GM18868 (cell line): ENCODE data around the gene PBX1.

ENCODE experiments used
- ATAC-seq: cut with Tn5 transposase; IDR thresholded peaks from one replicate; pipeline ENCODE4 v1.9.1; 2021; ENCODE audit warnings: mild to moderate bottlenecking, moderate library complexity; ENCODE audit not compliant: unreplicated experiment

Gene PBX1

DNA sequence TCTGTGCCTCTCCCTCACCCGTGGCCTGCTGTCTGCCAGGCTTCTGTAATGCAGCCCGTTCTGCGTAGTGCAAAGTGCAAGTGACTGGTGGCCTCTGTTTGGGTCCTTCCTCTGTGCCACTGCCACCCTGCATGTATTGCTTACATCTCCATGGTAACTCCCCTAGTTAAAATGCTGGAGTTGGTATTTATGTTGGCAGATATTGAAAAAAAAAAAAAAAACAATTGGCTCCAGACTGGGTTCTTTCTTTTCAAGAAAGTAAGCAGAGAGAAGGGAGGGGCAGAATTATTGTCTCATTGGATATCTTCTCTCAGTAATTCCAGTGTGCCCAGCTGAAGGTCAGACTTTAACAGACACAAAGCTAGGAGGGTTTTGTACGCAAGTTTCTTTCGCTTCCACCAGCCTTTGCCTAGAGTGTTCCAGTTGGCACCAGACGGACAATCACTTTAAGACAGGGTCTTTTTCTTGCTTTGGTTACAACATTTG is 242.3 kb downstream of the PBX1 start:
- ATAC-seq: no peak

DNA sequence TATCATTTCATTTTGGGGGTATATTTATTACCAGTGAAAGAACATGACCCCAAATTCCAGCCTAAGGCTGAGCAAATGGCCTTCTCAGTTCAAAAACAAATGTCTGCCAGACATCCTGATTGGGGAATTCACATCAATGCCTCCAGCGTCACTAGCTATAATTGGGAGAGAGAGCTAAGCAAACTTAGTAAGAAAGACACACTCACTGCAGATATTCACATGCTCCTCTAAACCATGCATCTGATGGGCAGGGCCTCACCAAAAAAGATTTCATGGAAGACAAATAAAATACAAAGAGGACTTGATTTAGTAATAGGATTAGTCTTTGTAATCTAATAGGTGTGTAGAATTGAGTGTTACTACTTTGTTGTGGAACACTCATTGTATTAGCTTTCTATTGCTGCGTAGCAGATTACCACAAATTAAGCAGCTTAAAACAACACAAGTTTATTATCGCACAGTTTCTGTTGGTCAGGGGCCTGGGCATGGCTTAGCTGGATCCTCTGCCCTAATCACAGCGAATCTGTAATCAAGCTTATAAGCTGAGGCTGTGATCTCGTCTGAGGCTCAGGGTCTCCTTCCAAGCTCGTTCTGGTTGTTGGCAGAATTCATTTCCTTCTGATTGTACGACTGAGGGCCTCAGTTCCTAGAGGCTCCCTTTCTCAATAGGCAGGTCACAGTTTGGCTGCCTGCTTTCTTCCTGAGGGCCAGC is 243.0 kb downstream of the PBX1 start:
- ATAC-seq: no peak

GRCh38 chr1:164802529-164803282 is 243.7 kb downstream of the PBX1 start:
- no peak for ATAC-seq

DNA sequence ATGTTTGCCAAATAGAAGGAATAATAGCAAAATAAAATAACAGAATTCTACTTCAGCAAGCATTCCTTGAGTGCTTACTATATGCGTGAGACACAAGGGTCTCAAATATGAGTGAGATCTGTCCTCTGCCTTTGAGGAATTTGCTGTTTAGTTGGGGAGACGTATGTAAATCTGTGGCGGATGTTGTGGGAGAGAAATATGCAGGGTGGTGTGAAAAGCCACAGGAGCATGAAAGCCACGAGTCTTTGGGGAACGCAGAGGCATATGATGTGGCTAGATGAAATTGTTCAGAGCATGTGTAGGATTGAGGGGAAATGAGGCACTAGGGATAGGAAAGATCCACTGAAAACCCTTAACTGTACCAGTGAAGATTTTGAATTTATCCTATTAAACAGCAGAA is 244.4 kb downstream of the PBX1 start:
- ATAC-seq: no peak

GRCh38 chr1:164804366-164804765 is 245.4 kb downstream of the PBX1 start:
- ATAC-seq: no peak

- ATAC-seq: no peak
These were observed 246.4 kb downstream of the PBX1 start for GRCh38 chr1:164805399-164805798.

GRCh38 chr1:164806531-164806930 is 247.5 kb downstream of the PBX1 start:
- ATAC-seq: no peak

- no peak for ATAC-seq
These were observed 254.8 kb downstream of the PBX1 start for GRCh38 chr1:164813776-164814175.

GRCh38 chr1:164821648-164822047 is 262.7 kb downstream of the PBX1 start:
- no peak for ATAC-seq

DNA sequence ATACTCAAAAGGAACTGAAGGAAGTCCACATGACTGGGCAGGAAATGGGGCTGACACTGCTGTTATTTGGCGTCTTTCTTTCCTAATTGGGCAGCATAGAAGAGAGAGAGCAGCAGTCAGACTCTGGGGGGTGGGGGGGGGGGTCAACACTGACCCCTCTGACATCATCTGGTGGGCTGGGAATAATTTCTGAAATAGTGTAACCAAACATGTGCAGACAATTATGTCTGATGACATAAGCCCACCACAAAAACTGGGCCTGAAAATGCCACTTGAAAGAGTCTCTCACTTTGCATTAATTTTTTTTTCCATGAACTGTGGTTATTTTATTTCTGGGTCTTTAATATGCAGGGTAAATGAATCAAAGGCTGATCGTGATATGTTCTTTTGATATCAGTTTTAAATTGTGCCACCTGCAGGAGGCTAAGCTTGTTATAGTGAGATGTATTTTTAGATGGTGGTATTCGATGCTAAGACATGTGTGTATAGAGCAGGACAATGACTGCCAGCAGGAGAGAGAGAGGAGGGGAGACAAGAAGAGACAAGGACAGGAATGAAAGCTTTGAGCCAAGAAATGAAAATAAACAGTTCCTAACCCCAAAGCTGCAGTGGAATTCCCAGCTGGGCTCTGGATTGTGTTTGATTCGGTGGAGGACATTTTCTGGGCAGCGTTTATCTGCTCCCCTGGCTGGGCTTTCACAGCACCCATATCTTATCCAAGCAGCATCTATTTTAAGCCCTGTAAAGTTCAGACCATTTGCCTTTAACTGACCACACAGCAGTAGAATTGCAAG is 264.7 kb downstream of the PBX1 start:
- ATAC-seq: no peak

DNA sequence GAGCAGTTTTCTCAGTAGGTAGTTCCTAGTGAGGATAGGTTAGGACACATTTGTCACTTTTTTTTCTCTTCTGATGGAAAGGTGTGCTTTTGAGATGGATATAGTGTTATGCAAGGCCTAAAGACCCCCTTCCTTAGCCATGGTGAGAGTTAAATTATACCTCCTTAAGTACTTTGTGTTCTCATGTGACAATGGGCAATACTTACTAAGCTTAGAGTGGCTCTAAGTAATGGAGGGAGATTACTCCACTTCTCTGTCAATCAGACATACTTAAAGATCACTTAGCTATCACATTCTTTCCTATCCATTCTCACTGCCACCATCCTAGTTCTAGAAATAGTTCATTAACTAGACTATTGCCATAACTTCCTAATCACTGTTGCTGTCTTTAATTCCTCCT is 265.6 kb downstream of the PBX1 start:
- ATAC-seq: no peak

GRCh38 chr1:164830628-164831027 is 271.6 kb downstream of the PBX1 start:
- ATAC-seq: no peak

GRCh38 chr1:164834641-164835040 is 275.7 kb downstream of the PBX1 start:
- ATAC-seq: no peak

DNA sequence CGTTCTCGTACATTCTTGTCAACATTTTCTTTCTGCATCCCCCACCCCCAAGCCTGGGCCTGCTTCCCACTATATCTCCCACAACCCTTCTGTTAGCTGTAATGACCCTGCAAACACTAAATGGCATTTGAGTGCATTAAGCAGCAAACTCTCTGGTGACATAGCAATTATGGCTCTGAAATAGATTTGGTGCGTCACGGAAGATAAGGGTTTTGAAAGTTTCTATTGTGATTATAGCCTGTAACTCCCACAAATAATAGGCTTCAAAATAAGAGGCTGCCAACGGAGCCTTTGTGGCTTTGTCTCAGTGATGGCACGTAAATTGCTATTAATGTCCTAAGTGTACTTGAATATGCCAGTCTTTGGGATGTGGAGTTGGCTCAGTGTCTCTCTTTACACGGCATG is 277.6 kb downstream of the PBX1 start:
- ATAC-seq: no peak

DNA sequence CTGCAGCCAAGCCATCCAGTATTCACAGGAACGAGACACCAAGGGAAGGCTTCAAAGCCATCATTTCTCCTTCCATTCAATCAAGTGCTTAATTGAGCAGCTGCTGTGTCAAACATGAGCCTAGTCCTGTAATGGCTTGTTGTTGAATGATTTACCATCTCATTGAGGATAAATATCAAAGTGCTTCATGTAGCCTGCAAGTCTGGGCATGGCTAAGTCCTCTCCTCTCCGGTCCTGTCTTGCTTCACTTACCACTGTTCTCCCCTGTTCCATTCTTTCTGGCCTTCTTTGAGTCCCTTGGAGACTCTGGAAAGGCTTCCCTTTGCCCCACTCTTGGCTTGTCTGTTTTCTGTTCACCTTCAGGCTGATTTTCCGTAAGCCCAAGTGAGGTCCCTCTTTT is 279.8 kb downstream of the PBX1 start:
- no peak for ATAC-seq

- no peak for ATAC-seq
These were observed 282.0 kb downstream of the PBX1 start for GRCh38 chr1:164840936-164841335.

DNA sequence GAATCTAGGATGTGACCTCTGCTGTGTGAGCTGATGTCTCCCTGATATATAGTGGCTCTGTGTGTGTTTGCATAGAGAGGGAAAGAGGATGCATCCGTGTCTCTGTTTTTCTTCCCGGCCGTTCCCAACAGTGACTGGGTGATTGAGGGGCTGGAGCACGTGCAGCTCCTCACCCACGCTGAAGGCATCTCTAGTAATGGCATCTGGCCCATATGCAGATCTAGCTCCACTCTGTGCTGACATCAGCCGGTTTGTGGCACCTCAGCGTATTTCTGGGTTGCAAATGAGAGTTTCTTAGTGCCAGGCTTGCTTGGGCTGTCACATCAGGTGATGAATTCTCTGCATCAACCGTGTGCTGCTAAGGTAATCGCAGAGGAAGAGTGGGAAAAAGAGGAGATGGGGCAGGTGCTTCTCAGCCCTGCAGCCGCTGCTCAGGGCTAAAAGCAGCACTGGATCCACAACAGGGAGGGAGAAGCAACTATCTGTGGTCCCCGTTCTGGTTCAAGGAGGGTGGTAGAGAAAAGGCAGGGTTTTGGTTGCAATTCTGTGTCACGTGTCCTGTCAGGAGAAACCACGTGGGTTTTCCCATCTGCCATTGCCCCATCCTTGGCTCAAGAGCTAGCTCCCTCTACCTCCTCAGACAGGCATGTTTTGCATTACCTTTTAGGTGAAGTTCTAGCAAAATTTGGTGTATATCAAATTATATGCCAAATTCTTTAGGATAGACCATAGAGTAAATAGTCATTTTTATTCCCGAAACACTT is 282.9 kb downstream of the PBX1 start:
- no peak for ATAC-seq

DNA sequence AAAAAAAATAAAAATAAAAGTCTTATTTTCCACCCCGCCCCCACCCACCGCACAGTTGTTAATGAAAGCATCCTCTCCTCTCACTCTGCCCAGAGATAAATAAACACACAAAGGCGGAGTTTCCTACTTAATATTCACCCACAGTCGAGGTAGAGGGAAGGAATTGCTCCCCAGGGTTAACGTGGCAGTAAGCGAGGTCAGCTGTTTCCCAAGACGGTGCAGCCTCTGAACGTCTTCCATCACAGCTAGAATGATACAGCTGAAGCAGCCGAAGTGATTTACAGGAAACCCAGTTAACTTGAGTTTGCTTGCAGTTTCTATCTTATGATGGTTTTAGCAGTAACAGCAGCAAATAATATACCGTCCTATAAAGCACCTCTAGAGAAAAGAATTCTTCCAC is 283.9 kb downstream of the PBX1 start:
- ATAC-seq: no peak

- ATAC-seq: no peak
These were observed 284.9 kb downstream of the PBX1 start for GRCh38 chr1:164843743-164844500.
